WTC11 (cell line): ENCODE measurements around the gene SPEN. TPM values are rescaled to one million over a fixed set of nuclear protein-coding genes. Genes with fewer than 3 reads are reported as not detected.
A peak's percentile ranks its signal among the peaks of the same experiment; 100 is the strongest.

Experiments used
- ATAC-seq: fragments of 200-7000 bp; cut with Tn5 transposase; 2 replicates; pipeline ENCODE4 v1.10.0; 2021; ENCODE audit warnings: mild to moderate bottlenecking, moderate library complexity
- CTCF ChIA-PET: fragments of 300-600 bp; sonication (Branson Sonifier 250); formaldehyde crosslinking; loops from one replicate; lab custom pipeline; 2021; ENCODE audit warnings: antibody characterized with exemption; lab: Charles Lee
- POLR2A ChIA-PET: fragments of 350-600 bp; sonication (Branson Sonifier 250); formaldehyde crosslinking; loops from one replicate; lab custom pipeline; 2021; ENCODE audit warnings: antibody characterized with exemption; lab: Charles Lee
- DNase-seq: peaks from one replicate; pipeline ENCODE4 v3.0.0; 2021; ENCODE audit warnings: low spot score
- H3K27ac Mint-ChIP-seq: 2 replicates; pipeline ENCODE4 v1.8.0; 2021; ENCODE audit warnings: mixed read lengths
- H3K27me3 Mint-ChIP-seq: 2 replicates; pipeline ENCODE4 v1.8.0; 2021; ENCODE audit warnings: low read depth, mild to moderate bottlenecking, moderate library complexity, mixed read lengths
- H3K36me3 Mint-ChIP-seq: 2 replicates; pipeline ENCODE4 v1.8.0; 2021; ENCODE audit warnings: mixed read lengths
- H3K4me1 Mint-ChIP-seq: 2 replicates; pipeline ENCODE4 v1.8.0; 2022; ENCODE audit warnings: mixed read lengths
- H3K4me3 Mint-ChIP-seq: 2 replicates; pipeline ENCODE4 v1.8.0; 2021; ENCODE audit warnings: mild to moderate bottlenecking, moderate library complexity, mixed read lengths
- H3K9me3 Mint-ChIP-seq: 2 replicates; pipeline ENCODE4 v1.8.0; 2021; ENCODE audit warnings: mixed read lengths
- ATF1 ChIP-seq: sonication (generic); formaldehyde crosslinking; IDR thresholded peaks from 2 replicates; pipeline ENCODE4 v1.8.1; 2023; ENCODE audit warnings: mild to moderate bottlenecking, moderate library complexity, missing genetic modification reagents
- CREB1 ChIP-seq: sonication (generic); formaldehyde crosslinking; IDR thresholded peaks from 2 replicates; pipeline ENCODE4 v1.8.0; 2023; ENCODE audit warnings: mild to moderate bottlenecking, missing genetic modification reagents
- IRF2 ChIP-seq: sonication (generic); formaldehyde crosslinking; IDR thresholded peaks from 2 replicates; pipeline ENCODE4 v1.8.0; 2022; ENCODE audit warnings: low read depth, missing genetic modification reagents, borderline replicate concordance
- MYBL2 ChIP-seq: sonication (generic); formaldehyde crosslinking; IDR thresholded peaks from 2 replicates; pipeline ENCODE4 v1.8.1; 2023; ENCODE audit warnings: mild to moderate bottlenecking, moderate library complexity, missing genetic modification reagents
- NR1H2 ChIP-seq: sonication (generic); formaldehyde crosslinking; IDR thresholded peaks from 2 replicates; pipeline ENCODE4 v1.9.0; 2021; ENCODE audit warnings: mild to moderate bottlenecking, moderate library complexity, missing genetic modification reagents
- SMAD4 ChIP-seq: sonication (generic); formaldehyde crosslinking; IDR thresholded peaks from 2 replicates; pipeline ENCODE4 v1.8.0; 2022; ENCODE audit warnings: mild to moderate bottlenecking, missing genetic modification reagents
- SOX15 ChIP-seq: fragments of 250-450 bp; sonication (Bioruptor Pico); IDR thresholded peaks from 2 replicates; pipeline ENCODE4 v1.9.0; 2021; ENCODE audit warnings: mild to moderate bottlenecking
- TEAD1 ChIP-seq: sonication (generic); formaldehyde crosslinking; IDR thresholded peaks from 2 replicates; pipeline ENCODE4 v1.8.0; 2022; ENCODE audit warnings: mild to moderate bottlenecking, missing genetic modification reagents
- TP53 ChIP-seq: sonication (generic); formaldehyde crosslinking; IDR thresholded peaks from 2 replicates; pipeline ENCODE4 v1.8.1; 2023; ENCODE audit warnings: mild to moderate bottlenecking, missing genetic modification reagents
- ZNF416 ChIP-seq: fragments of 250-450 bp; sonication (Bioruptor Pico); IDR thresholded peaks from 2 replicates; pipeline ENCODE4 v1.9.0; 2021; ENCODE audit warnings: mild to moderate bottlenecking, inconsistent platforms
- total RNA-seq: library from RNA; stranded (reverse); gene quantifications from 3 replicates; pipeline ENCODE4 v1.2.3, GENCODE V29; 2021
- TF ChIP-seq, protein P1 (sequence below): fragments of 250-450 bp; sonication (Bioruptor Pico); IDR thresholded peaks from 2 replicates; pipeline ENCODE4 v2.1.2; 2022; ENCODE audit warnings: mild to moderate bottlenecking, moderate library complexity
- TF ChIP-seq, protein P2 (sequence below): fragments of 250-450 bp; sonication (Bioruptor Pico); IDR thresholded peaks from 2 replicates; pipeline ENCODE4 v1.9.0; 2021; ENCODE audit warnings: moderate library complexity, mild to moderate bottlenecking, inconsistent platforms, borderline replicate concordance
- TF ChIP-seq, protein P3 (sequence below): sonication (generic); formaldehyde crosslinking; conservative IDR thresholded peaks from 2 replicates; pipeline ENCODE4 v1.8.1; 2022; ENCODE audit warnings: mild to moderate bottlenecking, missing genetic modification reagents
- TF ChIP-seq, protein P4 (sequence below): sonication (generic); formaldehyde crosslinking; conservative IDR thresholded peaks from 2 replicates; pipeline ENCODE4 v1.8.1; 2023; ENCODE audit warnings: mild to moderate bottlenecking, low read depth, missing genetic modification reagents, moderate library complexity
- TF ChIP-seq, protein P5 (sequence below): sonication (generic); formaldehyde crosslinking; IDR thresholded peaks from 2 replicates; pipeline ENCODE4 v1.8.1; 2023; ENCODE audit warnings: mild to moderate bottlenecking, missing genetic modification reagents, borderline replicate concordance
- TF ChIP-seq, protein P6 (sequence below): sonication (generic); formaldehyde crosslinking; IDR thresholded peaks from 2 replicates; pipeline ENCODE4 v1.8.0; 2023; ENCODE audit warnings: missing genetic modification reagents
- TF ChIP-seq, protein P7 (sequence below): sonication (generic); formaldehyde crosslinking; IDR thresholded peaks from 2 replicates; pipeline ENCODE4 v1.8.1; 2022; ENCODE audit warnings: low read depth, mild to moderate bottlenecking, moderate library complexity, missing genetic modification reagents, borderline replicate concordance

SPEN gene
- total RNA-seq, 1 experiment from 2014 or later = 48.8 TPM

DNA sequence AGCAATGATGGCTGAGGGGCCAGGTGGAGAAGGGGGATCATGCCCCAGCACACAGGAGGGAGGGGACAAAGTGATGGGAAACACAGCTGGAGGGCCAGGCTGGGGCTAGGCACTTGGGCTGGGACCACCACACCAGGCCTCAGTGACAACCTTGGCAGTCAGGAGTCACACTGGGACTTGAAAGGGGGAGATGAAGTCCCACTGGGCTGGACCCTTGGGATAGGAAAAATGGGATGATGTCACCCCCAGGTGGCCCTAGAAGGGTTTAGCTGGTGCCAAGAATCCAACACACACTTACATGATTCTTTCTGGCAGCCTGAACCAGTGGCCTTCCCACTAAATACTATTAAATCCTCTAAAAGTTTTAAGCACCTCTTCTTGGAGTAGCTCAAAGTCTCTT, 111.3 kb downstream of the SPEN start:
- TF ChIP-seq, protein P1, sequence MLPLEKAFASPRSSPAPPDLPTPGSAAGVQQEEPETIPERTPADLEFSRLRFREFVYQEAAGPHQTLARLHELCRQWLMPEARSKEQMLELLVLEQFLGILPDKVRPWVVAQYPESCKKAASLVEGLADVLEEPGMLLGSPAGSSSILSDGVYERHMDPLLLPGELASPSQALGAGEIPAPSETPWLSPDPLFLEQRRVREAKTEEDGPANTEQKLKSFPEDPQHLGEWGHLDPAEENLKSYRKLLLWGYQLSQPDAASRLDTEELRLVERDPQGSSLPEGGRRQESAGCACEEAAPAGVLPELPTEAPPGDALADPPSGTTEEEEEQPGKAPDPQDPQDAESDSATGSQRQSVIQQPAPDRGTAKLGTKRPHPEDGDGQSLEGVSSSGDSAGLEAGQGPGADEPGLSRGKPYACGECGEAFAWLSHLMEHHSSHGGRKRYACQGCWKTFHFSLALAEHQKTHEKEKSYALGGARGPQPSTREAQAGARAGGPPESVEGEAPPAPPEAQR (CRISPR knock-in tag) = no peak
- TF ChIP-seq CREB1 = no peak
- TF ChIP-seq, protein P2, sequence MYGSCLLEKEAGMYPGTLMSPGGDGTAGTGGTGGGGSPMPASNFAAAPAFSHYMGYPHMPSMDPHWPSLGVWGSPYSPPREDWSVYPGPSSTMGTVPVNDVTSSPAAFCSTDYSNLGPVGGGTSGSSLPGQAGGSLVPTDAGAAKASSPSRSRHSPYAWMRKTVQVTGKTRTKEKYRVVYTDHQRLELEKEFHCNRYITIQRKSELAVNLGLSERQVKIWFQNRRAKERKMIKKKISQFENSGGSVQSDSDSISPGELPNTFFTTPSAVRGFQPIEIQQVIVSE = no peak
- no peak for TF ChIP-seq ZNF416
- TF ChIP-seq SMAD4 = no peak
- TF ChIP-seq, protein P3, sequence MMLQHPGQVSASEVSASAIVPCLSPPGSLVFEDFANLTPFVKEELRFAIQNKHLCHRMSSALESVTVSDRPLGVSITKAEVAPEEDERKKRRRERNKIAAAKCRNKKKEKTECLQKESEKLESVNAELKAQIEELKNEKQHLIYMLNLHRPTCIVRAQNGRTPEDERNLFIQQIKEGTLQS (CRISPR knock-in tag) = no peak
- TF ChIP-seq, protein P4, sequence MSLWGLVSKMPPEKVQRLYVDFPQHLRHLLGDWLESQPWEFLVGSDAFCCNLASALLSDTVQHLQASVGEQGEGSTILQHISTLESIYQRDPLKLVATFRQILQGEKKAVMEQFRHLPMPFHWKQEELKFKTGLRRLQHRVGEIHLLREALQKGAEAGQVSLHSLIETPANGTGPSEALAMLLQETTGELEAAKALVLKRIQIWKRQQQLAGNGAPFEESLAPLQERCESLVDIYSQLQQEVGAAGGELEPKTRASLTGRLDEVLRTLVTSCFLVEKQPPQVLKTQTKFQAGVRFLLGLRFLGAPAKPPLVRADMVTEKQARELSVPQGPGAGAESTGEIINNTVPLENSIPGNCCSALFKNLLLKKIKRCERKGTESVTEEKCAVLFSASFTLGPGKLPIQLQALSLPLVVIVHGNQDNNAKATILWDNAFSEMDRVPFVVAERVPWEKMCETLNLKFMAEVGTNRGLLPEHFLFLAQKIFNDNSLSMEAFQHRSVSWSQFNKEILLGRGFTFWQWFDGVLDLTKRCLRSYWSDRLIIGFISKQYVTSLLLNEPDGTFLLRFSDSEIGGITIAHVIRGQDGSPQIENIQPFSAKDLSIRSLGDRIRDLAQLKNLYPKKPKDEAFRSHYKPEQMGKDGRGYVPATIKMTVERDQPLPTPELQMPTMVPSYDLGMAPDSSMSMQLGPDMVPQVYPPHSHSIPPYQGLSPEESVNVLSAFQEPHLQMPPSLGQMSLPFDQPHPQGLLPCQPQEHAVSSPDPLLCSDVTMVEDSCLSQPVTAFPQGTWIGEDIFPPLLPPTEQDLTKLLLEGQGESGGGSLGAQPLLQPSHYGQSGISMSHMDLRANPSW (CRISPR knock-in tag) = no peak
- no peak for TF ChIP-seq MYBL2 (CRISPR knock-in tag)
- TF ChIP-seq, protein P5, sequence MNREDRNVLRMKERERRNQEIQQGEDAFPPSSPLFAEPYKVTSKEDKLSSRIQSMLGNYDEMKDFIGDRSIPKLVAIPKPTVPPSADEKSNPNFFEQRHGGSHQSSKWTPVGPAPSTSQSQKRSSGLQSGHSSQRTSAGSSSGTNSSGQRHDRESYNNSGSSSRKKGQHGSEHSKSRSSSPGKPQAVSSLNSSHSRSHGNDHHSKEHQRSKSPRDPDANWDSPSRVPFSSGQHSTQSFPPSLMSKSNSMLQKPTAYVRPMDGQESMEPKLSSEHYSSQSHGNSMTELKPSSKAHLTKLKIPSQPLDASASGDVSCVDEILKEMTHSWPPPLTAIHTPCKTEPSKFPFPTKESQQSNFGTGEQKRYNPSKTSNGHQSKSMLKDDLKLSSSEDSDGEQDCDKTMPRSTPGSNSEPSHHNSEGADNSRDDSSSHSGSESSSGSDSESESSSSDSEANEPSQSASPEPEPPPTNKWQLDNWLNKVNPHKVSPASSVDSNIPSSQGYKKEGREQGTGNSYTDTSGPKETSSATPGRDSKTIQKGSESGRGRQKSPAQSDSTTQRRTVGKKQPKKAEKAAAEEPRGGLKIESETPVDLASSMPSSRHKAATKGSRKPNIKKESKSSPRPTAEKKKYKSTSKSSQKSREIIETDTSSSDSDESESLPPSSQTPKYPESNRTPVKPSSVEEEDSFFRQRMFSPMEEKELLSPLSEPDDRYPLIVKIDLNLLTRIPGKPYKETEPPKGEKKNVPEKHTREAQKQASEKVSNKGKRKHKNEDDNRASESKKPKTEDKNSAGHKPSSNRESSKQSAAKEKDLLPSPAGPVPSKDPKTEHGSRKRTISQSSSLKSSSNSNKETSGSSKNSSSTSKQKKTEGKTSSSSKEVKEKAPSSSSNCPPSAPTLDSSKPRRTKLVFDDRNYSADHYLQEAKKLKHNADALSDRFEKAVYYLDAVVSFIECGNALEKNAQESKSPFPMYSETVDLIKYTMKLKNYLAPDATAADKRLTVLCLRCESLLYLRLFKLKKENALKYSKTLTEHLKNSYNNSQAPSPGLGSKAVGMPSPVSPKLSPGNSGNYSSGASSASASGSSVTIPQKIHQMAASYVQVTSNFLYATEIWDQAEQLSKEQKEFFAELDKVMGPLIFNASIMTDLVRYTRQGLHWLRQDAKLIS (CRISPR knock-in tag) = no peak
- TF ChIP-seq TP53 (CRISPR knock-in tag) = no peak
- TF ChIP-seq IRF2 (CRISPR knock-in tag) = no peak
- TF ChIP-seq, protein P6, sequence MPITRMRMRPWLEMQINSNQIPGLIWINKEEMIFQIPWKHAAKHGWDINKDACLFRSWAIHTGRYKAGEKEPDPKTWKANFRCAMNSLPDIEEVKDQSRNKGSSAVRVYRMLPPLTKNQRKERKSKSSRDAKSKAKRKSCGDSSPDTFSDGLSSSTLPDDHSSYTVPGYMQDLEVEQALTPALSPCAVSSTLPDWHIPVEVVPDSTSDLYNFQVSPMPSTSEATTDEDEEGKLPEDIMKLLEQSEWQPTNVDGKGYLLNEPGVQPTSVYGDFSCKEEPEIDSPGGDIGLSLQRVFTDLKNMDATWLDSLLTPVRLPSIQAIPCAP (CRISPR knock-in tag) = no peak
- Mint-ChIP-seq H3K27me3 (no peaks in the 10 kb centered on the region), H3K9me3 (no peaks in the 10 kb centered on the region), H3K4me1 (peaks cover 47% of the 10 kb centered on the region), H3K27ac (peak overlapping the region; percentile 8; the same call in 1 of the 2 replicates), H3K4me3 (no peak overlapping the region), H3K36me3 (no peaks in the 10 kb centered on the region)
- no peak for ATAC-seq
- ChIA-PET POLR2A (no interaction called here), CTCF (interaction anchor here (0.6 to 3.2 kb wide), 10 partner anchors 10 to 167 kb away, joined by 3 to 19 read pairs (median 7); partner anchors contain the start of genes SPEN and ZBTB17)
- no peak for DNase-seq

DNA sequence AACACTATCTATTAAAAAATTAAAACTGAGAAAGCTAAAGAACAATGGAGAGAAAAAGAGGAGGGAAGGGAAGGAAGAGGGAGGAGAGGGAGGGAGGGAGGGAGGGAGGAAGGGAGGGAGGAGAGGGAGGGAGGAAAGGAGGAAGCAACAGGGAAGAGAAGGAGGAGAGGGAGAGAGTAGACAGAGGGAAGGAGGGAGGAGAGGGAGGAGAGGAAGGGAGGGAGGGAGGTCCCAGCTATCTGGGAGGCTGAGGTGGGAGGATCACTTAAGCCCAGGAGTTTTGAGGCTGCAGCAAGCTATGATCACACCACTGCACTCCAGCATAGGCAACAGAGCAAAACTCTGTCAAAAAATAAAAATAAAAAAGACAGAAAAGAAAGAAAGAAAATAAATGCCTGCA, 111.9 kb downstream of the SPEN start:
- DNase-seq (no peak), ATAC-seq (no peak)
- H3K4me1 Mint-ChIP-seq = peaks cover 40% of the 10 kb centered on the region
- no peak for TF ChIP-seq ATF1
- no peak for TF ChIP-seq TEAD1 (CRISPR knock-in tag)
- TF ChIP-seq, protein P5 (CRISPR knock-in tag) = no peak
- TF ChIP-seq SOX15 (CRISPR knock-in tag) = no peak
- no peak for TF ChIP-seq NR1H2 (CRISPR knock-in tag)
- TF ChIP-seq, protein P7, sequence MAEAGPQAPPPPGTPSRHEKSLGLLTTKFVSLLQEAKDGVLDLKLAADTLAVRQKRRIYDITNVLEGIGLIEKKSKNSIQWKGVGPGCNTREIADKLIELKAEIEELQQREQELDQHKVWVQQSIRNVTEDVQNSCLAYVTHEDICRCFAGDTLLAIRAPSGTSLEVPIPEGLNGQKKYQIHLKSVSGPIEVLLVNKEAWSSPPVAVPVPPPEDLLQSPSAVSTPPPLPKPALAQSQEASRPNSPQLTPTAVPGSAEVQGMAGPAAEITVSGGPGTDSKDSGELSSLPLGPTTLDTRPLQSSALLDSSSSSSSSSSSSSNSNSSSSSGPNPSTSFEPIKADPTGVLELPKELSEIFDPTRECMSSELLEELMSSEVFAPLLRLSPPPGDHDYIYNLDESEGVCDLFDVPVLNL (CRISPR knock-in tag) = no peak
- H3K36me3 Mint-ChIP-seq = no peaks in the 10 kb centered on the region
- ChIA-PET CTCF (interaction anchor here (0.6 to 3.2 kb wide), 9 partner anchors 11 to 364 kb away, joined by 3 to 19 read pairs (median 5); partner anchors contain the start of genes SPEN and ZBTB17), POLR2A (no interaction called here)
- H3K9me3 Mint-ChIP-seq = no peaks in the 10 kb centered on the region
- no peak overlapping the region for H3K27ac Mint-ChIP-seq
- H3K4me3 Mint-ChIP-seq = no peak overlapping the region
- no peaks in the 10 kb centered on the region for H3K27me3 Mint-ChIP-seq
